SK-N-DZ (cell line): ENCODE data around the gene KCNQ1.

ENCODE experiments used
- DNase-seq: peaks from one replicate; pipeline ENCODE4 v3.0.0-alpha.2; 2015; ENCODE audit warnings: low spot score

The KCNQ1 gene

GRCh38 chr11:2816523-2816922, 371.7 kb downstream of the KCNQ1 start:
- no peak for DNase-seq

- DNase-seq, result no peak
Observed at GRCh38 chr11:2816941-2817421, 372.2 kb downstream of the KCNQ1 start.

DNA sequence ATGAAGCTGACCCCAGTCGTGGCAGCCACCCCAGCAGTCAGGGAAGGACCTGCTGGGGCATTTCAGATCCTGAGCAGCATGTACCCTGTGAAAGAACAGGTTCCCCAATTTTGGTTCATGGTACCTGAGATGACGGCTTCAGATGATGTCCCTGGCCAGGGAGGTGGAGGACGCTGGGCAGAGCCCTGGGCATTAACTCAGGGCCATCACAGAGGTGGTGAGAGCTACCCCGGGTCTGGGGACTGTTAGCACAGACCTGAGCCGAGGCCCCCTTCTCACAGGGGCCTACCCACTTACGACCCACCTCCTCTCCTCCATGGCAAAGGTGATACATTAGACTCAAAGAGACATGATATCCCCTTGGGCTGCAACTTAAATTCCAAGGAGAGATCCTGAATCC, 372.6 kb downstream of the KCNQ1 start:
- DNase-seq, result no peak

GRCh38 chr11:2818021-2818420, 373.2 kb downstream of the KCNQ1 start:
- no peak for DNase-seq

GRCh38 chr11:2818503-2818902, 373.7 kb downstream of the KCNQ1 start:
- DNase-seq, result no peak

- DNase-seq, result no peak
Observed at GRCh38 chr11:2819316-2819715, 374.5 kb downstream of the KCNQ1 start.

DNA sequence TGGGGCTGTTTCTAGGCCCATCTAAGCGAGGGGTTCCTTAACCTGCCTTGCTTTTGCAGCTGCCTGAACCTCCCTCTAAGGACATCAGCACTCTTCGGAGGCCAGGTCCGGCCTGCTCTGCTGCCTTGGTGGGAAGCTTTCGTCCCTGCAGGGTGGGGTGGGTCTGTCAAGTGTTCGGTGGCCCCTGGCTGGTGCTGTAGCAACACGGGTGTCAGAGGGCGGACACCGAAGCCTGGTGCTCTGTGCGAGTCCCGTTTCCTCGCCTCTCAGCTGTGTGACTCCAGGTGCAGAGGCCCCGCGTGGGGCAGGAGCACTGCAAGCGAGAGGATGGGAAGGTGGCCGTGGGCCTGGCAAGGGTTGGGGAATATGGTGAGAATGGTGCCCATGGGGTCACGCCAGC, 376.2 kb downstream of the KCNQ1 start:
- no peak for DNase-seq

DNA sequence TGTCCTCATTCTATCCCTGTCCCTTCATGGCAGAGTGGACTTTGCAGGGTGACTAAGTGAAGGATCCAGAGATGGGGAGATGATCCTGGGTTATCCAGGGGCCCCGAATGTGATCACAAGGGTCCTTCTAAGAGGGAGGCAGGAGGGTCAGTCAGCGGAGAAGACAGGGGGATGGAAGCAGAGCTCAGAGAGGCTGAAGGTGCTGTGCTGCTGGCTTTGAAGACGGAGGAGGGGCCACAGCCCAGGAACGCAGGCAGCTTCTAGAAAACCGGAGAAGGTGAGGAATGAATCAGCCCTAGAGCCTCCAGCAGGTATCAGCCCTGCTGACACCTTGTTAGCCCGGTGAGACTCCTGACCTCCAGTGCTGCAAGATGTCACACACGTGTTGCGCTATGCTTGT, 377.1 kb downstream of the KCNQ1 start:
- DNase-seq, result no peak

DNA sequence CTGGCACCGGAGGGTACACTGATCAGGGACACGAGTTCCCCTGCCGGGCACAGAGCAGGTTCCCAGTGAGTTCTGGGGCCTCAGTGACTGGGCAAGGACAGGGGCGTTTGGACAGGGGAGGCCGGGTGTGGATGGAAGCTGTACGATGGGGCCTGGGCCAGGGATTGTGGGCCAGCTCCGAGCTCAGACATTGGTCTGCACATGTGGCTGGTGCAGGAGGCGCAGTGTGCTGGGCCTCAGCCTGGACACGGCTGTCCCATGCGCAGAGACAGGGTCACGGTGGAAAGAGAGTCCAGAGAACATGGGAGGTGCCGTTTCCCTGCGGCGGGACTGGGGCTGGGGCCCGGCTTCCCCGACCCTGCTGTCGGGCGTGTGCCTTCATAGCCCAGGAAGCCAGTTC, 380.0 kb downstream of the KCNQ1 start:
- DNase-seq, result no peak

DNA sequence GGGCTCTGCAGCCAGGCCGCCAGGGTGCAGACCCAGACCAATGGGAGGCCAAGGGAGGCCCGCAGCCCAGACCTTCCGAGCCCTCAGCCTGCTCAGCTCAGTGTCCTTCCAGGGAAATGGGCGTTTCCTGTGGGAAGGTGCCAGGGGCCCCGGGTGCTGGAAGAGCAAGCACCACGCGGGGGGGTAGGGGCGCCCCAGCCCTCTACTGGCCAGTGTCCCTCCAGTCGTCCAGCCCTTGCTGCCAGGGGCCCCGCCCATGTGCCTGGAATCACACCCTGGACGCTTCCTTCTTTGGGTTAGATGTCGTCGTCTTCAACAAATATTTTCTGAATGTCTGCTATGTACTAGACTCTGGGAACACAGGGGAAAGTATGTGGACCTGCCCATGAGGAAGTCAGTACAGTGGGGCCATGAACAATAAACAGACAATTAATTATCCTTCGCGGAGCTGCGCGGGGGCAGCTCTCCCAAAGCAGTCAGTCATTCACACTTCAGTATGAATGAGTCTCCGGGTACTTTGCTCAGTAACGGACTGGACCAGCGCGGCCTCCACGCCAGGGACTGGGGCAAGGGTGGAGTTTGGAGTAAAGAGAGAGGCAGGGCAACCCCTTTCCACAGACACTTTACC, 380.6 kb downstream of the KCNQ1 start:
- no peak for DNase-seq

DNA sequence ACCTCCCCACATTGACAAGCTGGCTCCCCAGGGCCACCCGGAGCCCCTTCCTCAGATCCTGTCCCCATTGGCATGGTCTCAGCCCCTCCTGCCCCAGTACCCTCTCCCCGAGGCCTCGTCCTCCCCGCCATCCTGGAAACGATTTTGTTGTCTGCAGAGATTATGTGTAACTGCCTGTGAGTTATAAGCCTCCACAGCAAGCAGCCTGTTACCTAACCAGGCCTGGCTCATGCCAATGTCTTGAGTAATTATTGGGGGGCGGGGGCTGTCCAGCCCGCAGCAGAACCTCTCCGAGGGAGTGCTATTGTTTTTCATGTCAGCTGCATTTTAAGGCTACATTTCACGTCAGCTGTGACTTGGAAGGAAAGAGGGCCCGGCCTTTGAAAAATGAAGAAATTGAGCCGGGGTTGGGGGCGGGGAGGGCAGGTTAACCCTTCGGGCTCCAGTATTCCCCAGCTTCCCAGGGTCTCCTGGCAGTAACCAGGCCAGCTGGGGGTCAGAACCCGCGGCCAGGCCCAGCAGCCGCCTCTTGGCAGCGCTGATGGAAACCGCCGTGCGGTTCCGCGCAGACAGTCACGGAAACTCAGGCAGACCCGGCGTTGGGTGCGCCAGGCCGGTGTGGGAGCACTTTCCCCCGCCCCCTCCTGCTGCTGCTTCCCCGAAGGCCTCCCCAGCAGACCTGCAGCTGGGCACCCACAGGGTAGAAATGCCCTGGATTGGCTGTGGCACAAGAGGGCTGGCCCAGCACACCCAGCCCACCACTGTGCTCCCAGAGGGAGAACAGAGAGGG, 381.3 kb downstream of the KCNQ1 start:
- no peak for DNase-seq

- no peak for DNase-seq
Observed at GRCh38 chr11:2826679-2827056, 381.9 kb downstream of the KCNQ1 start.

GRCh38 chr11:2827256-2827655, 382.4 kb downstream of the KCNQ1 start:
- DNase-seq, result no peak

DNA sequence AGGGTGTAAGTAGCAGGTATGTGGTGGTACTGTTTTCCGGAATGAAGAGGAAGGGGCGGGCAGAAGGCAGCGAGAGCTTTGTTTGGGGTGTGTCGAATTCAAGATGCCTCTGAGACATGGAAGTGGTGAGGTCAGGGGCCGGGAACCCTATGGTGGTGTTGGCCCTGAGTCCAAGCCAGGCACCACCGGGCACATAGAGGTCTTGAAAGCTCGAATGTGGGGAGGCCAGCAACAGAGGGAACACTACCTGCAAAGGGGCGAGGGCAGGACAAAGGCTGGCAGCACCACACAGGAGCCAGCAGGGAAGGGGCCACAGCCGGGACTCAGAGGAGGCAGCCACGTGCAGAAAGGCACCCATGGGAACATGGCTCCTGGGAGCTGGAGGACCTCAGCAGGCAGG, 383.0 kb downstream of the KCNQ1 start:
- no peak for DNase-seq

DNA sequence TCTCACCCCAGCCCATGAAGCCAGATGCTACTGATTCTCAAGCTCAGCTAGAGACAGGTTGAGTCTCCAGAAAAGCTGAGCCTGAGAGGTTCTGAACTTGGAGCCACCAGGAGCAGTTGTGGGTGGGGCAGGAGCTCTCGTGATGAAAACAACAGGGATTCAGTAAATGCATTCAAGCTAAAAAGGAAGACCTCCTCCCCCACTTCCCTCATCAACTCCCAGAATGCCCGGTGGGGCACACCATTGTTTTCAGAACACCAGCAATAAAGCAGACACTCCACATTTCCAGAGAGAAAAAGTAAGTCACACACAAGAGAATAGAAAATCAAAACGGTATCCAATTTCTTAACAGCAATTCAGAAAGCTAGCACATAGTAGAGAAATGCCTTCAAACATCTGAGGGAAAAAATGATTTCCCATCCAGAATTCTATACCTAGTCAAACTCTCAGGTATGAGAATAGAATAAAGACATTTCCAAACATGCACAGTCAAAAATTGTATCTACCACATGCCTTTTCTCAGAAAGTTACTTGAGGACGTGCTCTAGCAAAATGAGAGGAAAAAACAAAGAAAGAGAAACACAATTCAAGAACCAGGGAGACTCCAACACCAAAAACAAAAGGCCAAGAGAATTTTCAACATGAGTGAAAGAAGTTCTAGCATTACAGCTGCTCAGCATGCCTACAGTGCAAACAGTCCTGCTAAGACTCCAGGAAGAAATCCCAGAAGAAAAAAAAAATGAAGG, 383.9 kb downstream of the KCNQ1 start:
- no peak for DNase-seq

DNA sequence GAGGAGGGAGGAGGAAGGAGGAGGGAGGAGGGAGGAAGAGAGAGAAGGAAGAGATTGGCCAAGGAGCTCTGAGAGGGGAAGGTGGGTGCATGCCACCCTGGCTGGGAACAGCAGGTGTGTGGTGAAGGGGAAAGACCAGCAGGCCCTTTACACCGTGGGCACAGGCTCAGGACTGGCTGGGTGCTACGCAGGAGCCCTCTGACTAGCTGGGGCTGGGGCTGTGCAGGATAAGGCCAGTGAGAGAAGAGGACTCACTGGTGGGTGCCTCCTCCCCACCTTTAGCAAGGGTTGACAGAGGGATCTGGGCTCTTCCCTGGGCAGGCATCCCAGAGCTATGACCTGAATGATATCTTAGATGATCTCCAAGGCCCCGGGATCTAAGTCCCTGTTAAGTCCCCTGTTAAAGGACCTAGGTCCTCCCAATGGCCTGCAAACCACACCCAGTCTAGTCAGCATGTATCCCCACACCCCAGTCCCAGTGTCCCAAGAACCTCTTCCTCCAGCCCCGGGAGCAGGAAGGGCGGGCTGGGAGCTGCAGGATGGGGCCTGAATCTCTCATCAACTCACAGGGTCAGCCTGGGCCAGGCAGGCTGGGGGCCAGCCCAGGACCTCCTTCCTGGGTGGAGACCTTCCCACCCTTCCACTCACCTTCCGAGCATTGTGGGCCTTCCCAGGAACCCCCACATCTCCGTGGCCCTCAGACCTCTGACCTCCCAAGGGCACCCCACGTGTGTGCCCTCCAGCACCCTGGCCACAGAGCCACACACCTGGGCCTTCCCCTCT, 385.4 kb downstream of the KCNQ1 start:
- DNase-seq, result no peak

- no peak for DNase-seq
Observed at GRCh38 chr11:2830886-2831285, 386.1 kb downstream of the KCNQ1 start.

DNA sequence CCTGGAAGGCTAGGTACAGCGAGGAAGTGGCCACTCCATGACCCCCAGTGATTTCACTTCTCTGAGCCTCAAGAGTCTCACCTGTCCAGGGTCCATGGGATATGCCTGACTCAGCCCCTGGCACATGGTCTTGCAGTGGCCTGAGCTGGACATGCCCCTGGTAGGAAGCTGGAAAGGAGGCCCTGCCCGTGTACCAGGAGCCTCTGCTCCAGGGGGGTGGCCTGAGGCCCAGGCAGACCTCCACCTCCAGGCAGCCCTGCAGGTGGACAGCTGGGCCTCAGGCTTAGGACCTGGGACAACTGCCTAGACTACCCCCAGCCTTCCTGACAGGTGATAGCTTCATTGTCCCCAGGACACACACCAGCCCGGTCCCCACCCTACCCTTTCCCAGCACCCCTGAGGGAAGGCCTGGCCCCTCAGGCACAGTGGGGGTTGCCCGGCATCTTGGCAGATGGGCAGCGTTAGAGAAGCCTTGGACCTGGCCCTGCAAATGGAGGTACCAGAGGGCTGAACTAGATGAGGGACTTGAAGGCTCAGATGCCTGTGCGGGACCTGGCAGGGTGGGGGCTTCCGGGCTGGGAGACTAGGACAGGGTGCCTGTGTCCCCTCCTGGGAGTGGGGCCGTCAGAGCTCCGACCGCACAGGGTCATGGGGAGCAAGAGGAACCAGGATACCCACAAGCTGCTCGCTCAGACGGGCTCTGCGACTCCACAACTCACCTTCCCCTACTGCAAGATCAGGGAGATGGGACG, 387.1 kb downstream of the KCNQ1 start:
- DNase-seq, result no peak

DNA sequence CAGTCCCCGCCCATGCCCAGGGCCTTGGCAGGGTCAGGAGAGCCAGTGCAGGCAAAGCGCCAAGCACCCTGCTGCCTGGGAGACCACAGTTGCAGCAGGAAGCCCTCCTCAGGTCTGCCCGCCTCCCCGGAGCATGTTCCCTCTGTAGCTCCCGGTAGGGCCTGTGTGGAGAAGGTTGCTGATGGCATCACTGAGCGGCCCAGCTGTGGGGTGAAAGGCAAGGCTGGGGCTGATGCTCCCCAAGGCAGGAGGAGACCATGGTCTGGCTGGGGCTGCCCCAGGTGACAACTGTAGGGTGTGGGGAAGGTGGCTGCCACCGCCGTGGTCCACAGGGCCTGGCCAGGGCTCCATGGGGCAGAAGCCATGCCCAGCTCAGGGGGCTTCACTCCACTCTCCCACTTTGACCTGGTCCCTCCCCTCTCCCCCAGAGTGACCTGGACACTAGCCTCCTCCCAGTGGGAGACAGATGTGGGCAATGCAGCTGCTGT, 387.8 kb downstream of the KCNQ1 start:
- DNase-seq, result no peak

DNA sequence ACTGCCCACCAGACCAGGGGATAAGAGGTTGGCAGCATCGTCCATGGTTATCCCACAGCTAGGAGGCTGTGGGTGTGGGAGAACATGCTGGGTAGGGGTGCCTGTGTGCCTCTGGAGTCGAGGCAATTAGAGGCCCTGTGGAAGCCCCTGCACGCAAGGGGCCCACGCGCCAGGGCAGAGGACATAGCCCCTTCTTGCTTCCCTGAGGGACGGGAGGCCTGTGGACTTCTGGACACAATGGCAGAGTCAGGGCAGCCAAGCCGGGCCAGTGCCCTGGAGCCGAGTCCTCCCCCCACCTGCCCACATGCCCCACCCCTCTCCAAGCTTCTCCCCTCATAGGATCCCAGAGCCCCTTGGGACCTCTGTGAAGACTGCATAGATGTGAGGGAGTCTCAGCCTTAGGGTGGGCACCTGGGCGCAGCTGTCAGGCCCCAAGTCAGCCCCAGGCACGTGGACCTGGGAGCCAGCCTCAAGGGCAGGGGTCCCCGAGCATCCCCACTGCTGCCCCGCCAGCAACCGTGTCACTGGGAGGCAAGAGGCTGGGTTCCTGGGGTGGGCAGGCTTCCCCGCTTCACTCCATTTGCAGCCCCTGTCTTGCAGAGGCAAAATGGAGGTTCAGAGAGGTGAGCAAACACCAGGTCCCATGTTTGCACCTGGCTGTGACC, 388.4 kb downstream of the KCNQ1 start:
- no peak for DNase-seq
